Keratinocyte (primary cell): ENCODE results near the gene CMTM2. TPM values are rescaled to one million over a fixed set of nuclear protein-coding genes. Genes with fewer than 3 reads are reported as not detected.

ENCODE experiments used
- DNase-seq: peaks from one replicate; pipeline ENCODE4 v3.0.0-alpha.2; 2011; ENCODE audit warnings: low read depth, missing footprints, low spot score
- FAIRE-seq: peaks from 2 replicates; lab custom pipeline; 2011; peaks lifted over from hg19 to GRCh38; lab: Jason Lieb, UNC
- H2AFZ ChIP-seq: 2 replicates; pipeline ENCODE4 v1.6.0; 2012; ENCODE audit warnings: low read length, control low read depth, inconsistent platforms; ENCODE audit not compliant: control insufficient read depth
- H3K27ac ChIP-seq: 2 replicates; pipeline ENCODE4 v1.5.1; 2011; ENCODE audit warnings: low read length; ENCODE audit not compliant: control insufficient read depth, insufficient read depth
- H3K27me3 ChIP-seq: 3 replicates; pipeline ENCODE4 v1.6.0; 2011; ENCODE audit warnings: low read length; ENCODE audit not compliant: control insufficient read depth, insufficient read depth; ENCODE audit errors: extremely low read depth
- H3K36me3 ChIP-seq, 2 experiments: 2 replicates in 1 of 2; 3 replicates in 1 of 2; pipeline ENCODE4 v1.5.1; 2011; ENCODE audit warnings: low read length in 2 of 2, mild to moderate bottlenecking in 1 of 2; ENCODE audit not compliant: control insufficient read depth in 2 of 2, insufficient read depth in 2 of 2; ENCODE audit errors: extremely low read depth in 1 of 2
- H3K4me1 ChIP-seq: 3 replicates; pipeline ENCODE4 v1.5.1; 2011; ENCODE audit warnings: low read length; ENCODE audit not compliant: control insufficient read depth, insufficient read depth; ENCODE audit errors: extremely low read depth
- H3K4me2 ChIP-seq: 3 replicates; pipeline ENCODE4 v1.6.0; 2011; ENCODE audit warnings: low read depth, low read length; ENCODE audit not compliant: control insufficient read depth, insufficient read depth; ENCODE audit errors: extremely low read depth
- H3K4me3 ChIP-seq, 3 experiments: fragments of 200-600 bp in 1 of 3; sonication (generic) in 1 of 3; 2 replicates in 2 of 3; 3 replicates in 1 of 3; pipeline ENCODE4 v1.5.1; 2011 to 2016; ENCODE audit warnings: low read length in 3 of 3, mild to moderate bottlenecking in 3 of 3, control low read depth in 2 of 3, inconsistent platforms in 1 of 3, low read depth in 1 of 3, mixed read lengths in 1 of 3, mixed run types in 1 of 3, moderate library complexity in 1 of 3; ENCODE audit not compliant: control insufficient read depth in 2 of 3, insufficient read depth in 2 of 3; ENCODE audit errors: extremely low read depth in 1 of 3
- H3K79me2 ChIP-seq: 2 replicates; pipeline ENCODE4 v1.6.0; 2012; ENCODE audit warnings: low read length; ENCODE audit not compliant: control insufficient read depth, insufficient read depth
- H3K9ac ChIP-seq: 3 replicates; pipeline ENCODE4 v1.6.0; 2011; ENCODE audit warnings: low read length; ENCODE audit not compliant: control insufficient read depth, insufficient read depth; ENCODE audit errors: extremely low read depth
- H3K9me1 ChIP-seq: 3 replicates; pipeline ENCODE4 v1.6.0; 2011; ENCODE audit warnings: low read length; ENCODE audit not compliant: control insufficient read depth, insufficient read depth; ENCODE audit errors: extremely low read depth
- H3K9me3 ChIP-seq: 2 replicates; pipeline ENCODE4 v1.5.1; 2012; ENCODE audit warnings: low read depth, low read length; ENCODE audit not compliant: control insufficient read depth
- H4K20me1 ChIP-seq: 3 replicates; pipeline ENCODE4 v1.6.0; 2011; ENCODE audit warnings: low read length; ENCODE audit not compliant: control insufficient read depth, insufficient read depth; ENCODE audit errors: extremely low read depth
- CTCF ChIP-seq, 3 experiments: IDR thresholded peaks in 1 of 3; conservative IDR thresholded peaks in 1 of 3; optimal IDR thresholded peaks in 1 of 3; 2 replicates in 2 of 3; 3 replicates in 1 of 3; pipeline versions ENCODE3 to v1.5.1; 2011; ENCODE audit warnings: low read length in 3 of 3, mild to moderate bottlenecking in 3 of 3, moderate library complexity in 2 of 3, control low read depth in 1 of 3, inconsistent platforms in 1 of 3; ENCODE audit not compliant: insufficient read depth in 2 of 3; ENCODE audit errors: extremely low read depth in 1 of 3
- EZH2 ChIP-seq: IDR thresholded peaks from one replicate; pipeline ENCODE4 v1.6.1; 2012; ENCODE audit warnings: inconsistent platforms, mild to moderate bottlenecking, low read length, moderate library complexity
- dilution Hi-C: fragments of 300-500 bp; cut with MboI; formaldehyde crosslinking; loops from one replicate; pipeline ENCODE4 v1.7.0; 2020; ENCODE audit warnings: low sequenced_read_pairs; ENCODE audit not compliant: extremely low pct_ligation_motif_present
- polyA plus RNA-seq, 5 experiments: library from polyadenylated mRNA; depleted of rRNA in 3 of 5; stranded (reverse) in 3 of 5; stranded (forward) in 1 of 5; unstranded in 1 of 5; fragments of >200 nt; gene quantifications; 1 replicate in 1 of 5; 2 replicates in 3 of 5; 3 replicates in 1 of 5; pipeline versions ENCODE4 v1.2.1 to v1.2.3, GENCODE V29; 2011 to 2012; ENCODE audit warnings: missing spikeins in 2 of 5, low read depth in 1 of 5, low replicate concordance in 1 of 5

CMTM2 gene
- polyA plus RNA-seq, 1 donor (not counting 4 experiments of a cell fraction or from before 2014, with no cell fraction given) = not detected

- Histone ChIP-seq H3K4me1 (peaks cover 14% of the 10 kb centered on the region), H3K79me2 (peaks cover 6% of the 10 kb centered on the region), H3K9ac (no peak overlapping the region), H3K4me2 (no peak overlapping the region), H3K27ac (no peak overlapping the region), H3K27me3 (no peaks in the 10 kb centered on the region), H3K4me3 (no peak overlapping the region), H3K9me1 (no peaks in the 10 kb centered on the region), H3K36me3 (no peaks in the 10 kb centered on the region), H4K20me1 (no peaks in the 10 kb centered on the region), H2AFZ (no peak overlapping the region), H3K9me3 (peaks cover 2% of the 10 kb centered on the region)
- TF ChIP-seq CTCF (optimal IDR thresholded peaks at IDR 0.05 in 1 of 3, IDR thresholded peaks at IDR 0.05 in 1 of 3, conservative IDR thresholded peaks at IDR 0.05 in 1 of 3; ENCODE audit: extremely low read depth in 1 of 3, insufficient read depth in 2 of 3, low read length in 3 of 3) = no peak
- TF ChIP-seq EZH2 = no peak
- FAIRE-seq (no peak), DNase-seq (no peak)
- dilution Hi-C loops = no loop called here
These were observed 22.2 kb downstream of the CMTM2 start for GRCh38 chr16:66601471-66601870.

DNA sequence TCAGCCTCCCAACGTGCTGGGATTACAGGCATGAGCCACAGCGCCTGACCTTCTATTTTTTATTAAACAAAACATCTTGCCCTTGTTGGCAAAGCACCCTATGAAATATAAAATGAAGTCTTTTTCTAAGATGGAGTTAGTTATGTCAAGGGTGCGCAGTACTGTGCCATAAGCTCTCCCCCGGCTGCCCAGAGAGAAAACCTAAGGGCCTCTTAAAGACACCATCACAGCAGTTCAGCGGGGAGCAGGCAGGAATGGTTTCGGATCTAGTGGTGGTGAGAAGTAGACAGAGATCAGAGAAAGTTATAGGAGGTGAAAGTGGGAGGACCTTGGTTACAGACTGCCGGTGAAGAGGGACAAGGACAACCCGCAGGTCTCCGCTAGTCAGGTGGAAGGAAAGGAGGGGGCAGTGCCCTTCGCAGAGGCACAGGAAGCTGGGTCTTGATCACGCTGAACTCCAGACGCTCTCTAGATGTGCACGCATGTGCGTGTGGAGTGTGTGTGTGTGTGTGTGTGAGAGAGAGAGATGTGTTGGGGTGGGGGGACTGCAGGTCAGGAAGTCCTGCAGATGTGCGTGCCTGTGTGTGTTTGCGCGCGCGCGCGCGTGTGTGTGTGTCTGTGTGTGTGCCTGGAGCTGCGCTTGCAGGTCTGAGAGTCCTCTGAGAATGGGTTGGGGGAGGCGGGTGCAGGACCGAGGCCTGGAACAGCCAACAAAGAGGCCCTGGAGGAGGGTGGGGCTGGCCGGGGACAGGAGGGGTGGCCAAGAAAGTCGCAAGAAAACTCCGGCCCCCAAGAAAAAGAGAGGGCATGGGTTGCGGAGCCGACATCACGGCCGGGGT is 24.5 kb downstream of the CMTM2 start:
- Histone ChIP-seq H3K9ac (peak overlapping the region; percentile 56), H2AFZ (peak overlapping the region; percentile 78), H3K36me3 (peaks cover 2 to 3% of the 10 kb centered on the region in 2 experiments), H4K20me1 (no peaks in the 10 kb centered on the region), H3K4me1 (peaks cover 19% of the 10 kb centered on the region), H3K4me2 (peak overlapping the region; percentile 84), H3K27ac (no peak overlapping the region), H3K9me1 (no peaks in the 10 kb centered on the region), H3K27me3 (no peaks in the 10 kb centered on the region), H3K4me3 (peak overlapping the region; percentile 61 to 79 (median 67)), H3K79me2 (peaks cover 6% of the 10 kb centered on the region), H3K9me3 (peaks cover 2% of the 10 kb centered on the region)
- no peak for DNase-seq
- dilution Hi-C loops = no loop called here
- no peak for TF ChIP-seq CTCF (optimal IDR thresholded peaks at IDR 0.05 in 1 of 3, IDR thresholded peaks at IDR 0.05 in 1 of 3, conservative IDR thresholded peaks at IDR 0.05 in 1 of 3; ENCODE audit: extremely low read depth in 1 of 3, insufficient read depth in 2 of 3, low read length in 3 of 3)
- no peak for TF ChIP-seq EZH2
- no peak for FAIRE-seq
